ENCODE data around the gene NKD2.

- TF ChIP-seq POLR2A (IDR thresholded peaks at IDR 0.05; ENCODE audit: low read depth, low read length): no peak
- no peak for TF ChIP-seq POLR2AphosphoS5 (IDR thresholded peaks at IDR 0.05; ENCODE audit: low read depth, low read length)
- no peak for TF ChIP-seq TAF1 (IDR thresholded peaks at IDR 0.05; ENCODE audit: low read depth, low read length)
These were observed 69.6 kb downstream of the NKD2 start for GRCh38 chr5:1078206-1078605.
